ENCODE data around the gene UGT1A7. TPM values are rescaled to one million over a fixed set of nuclear protein-coding genes. Genes with fewer than 3 reads are reported as not detected.
"Not testable (repeated sequence)": the region's sequence is repeated elsewhere in the genome, so short reads cannot be mapped to it uniquely, and the experiment has no call there.

UGT1A7 gene
- total and polyA plus RNA-seq, 3 donors from 2014 or later: 0.19 TPM; not detected in 2

GRCh38 chr2:233745073-233745755, 63.5 kb downstream of the UGT1A7 start:
- 81% methylated on average over 5 of the region's 5 CpGs for WGBS, 2 donors
- no peaks in the 10 kb centered on the region for H3K9me3 ChIP-seq
- no peak overlapping the region for H3K4me3 ChIP-seq
- no peak for DNase-seq
- intact Hi-C loops (cut with DNase I; ENCODE audit: low total_unique reads): no loop called here
- no peaks in the 10 kb centered on the region for H3K27me3 ChIP-seq
- no peak overlapping the region for H3K27ac ChIP-seq
- TF ChIP-seq POLR2A (IDR thresholded peaks at IDR 0.05) (no peak), CTCF (IDR thresholded peaks at IDR 0.05) (no peak)
- H3K4me1 ChIP-seq: no peaks in the 10 kb centered on the region
- H3K36me3 ChIP-seq (ENCODE audit: low read depth, missing control alignments): no peaks in the 10 kb centered on the region

- H3K36me3 ChIP-seq (ENCODE audit: low read depth, missing control alignments); H3K4me1 ChIP-seq; H3K4me3 ChIP-seq; intact Hi-C loops (cut with DNase I; ENCODE audit: low total_unique reads); DNase-seq; H3K9me3 ChIP-seq; H3K27me3 ChIP-seq; H3K27ac ChIP-seq: not testable (repeated sequence)
- WGBS, 2 donors: 69 to 76% methylated on average over 2 of the region's 2 CpGs
Measured at GRCh38 chr2:233745838-233746237, 64.1 kb downstream of the UGT1A7 start.

GRCh38 chr2:233746475-233747282, 65.0 kb downstream of the UGT1A7 start:
- Histone ChIP-seq H3K27ac (no peak overlapping the region), H3K4me1 (no peaks in the 10 kb centered on the region), H3K9me3 (no peaks in the 10 kb centered on the region), H3K4me3 (no peak overlapping the region), H3K27me3 (no peaks in the 10 kb centered on the region), H3K36me3 (ENCODE audit: low read depth, missing control alignments) (no peaks in the 10 kb centered on the region)
- WGBS, 2 donors: 72 to 77% methylated on average over 10 of the region's 10 CpGs
- TF ChIP-seq POLR2A (IDR thresholded peaks at IDR 0.05) (no peak), CTCF (IDR thresholded peaks at IDR 0.05) (no peak)
- intact Hi-C loops (cut with DNase I; ENCODE audit: low total_unique reads): no loop called here
- DNase-seq: no peak

GRCh38 chr2:233747283-233747544, 65.5 kb downstream of the UGT1A7 start:
- Histone ChIP-seq H3K4me1 (no peaks in the 10 kb centered on the region), H3K4me3 (no peak overlapping the region), H3K36me3 (ENCODE audit: low read depth, missing control alignments) (no peaks in the 10 kb centered on the region), H3K9me3 (no peaks in the 10 kb centered on the region), H3K27me3 (no peaks in the 10 kb centered on the region), H3K27ac (no peak overlapping the region)
- no peak for TF ChIP-seq POLR2A (IDR thresholded peaks at IDR 0.05)
- 90 to 96% methylated on average over 6 of the region's 6 CpGs for WGBS, 2 donors
- DNase-seq: no peak
- intact Hi-C loops (cut with DNase I; ENCODE audit: low total_unique reads): no loop called here

- H3K9me3 ChIP-seq; DNase-seq; H3K4me3 ChIP-seq; H3K36me3 ChIP-seq (ENCODE audit: low read depth, missing control alignments); H3K4me1 ChIP-seq; H3K27ac ChIP-seq; H3K27me3 ChIP-seq; intact Hi-C loops (cut with DNase I; ENCODE audit: low total_unique reads): not testable (repeated sequence)
- 73 to 78% methylated on average over 2 of the region's 2 CpGs for WGBS, 2 donors
Measured at GRCh38 chr2:233750689-233751088, 69.0 kb downstream of the UGT1A7 start.

- intact Hi-C loops (cut with DNase I; ENCODE audit: low total_unique reads); H3K36me3 ChIP-seq (ENCODE audit: low read depth, missing control alignments); H3K4me3 ChIP-seq; DNase-seq; H3K4me1 ChIP-seq; H3K9me3 ChIP-seq; H3K27ac ChIP-seq; H3K27me3 ChIP-seq: not testable (repeated sequence)
- WGBS, 2 donors: 69 to 77% methylated on average over 2 of the region's 2 CpGs
Measured at GRCh38 chr2:233751212-233752009, 69.7 kb downstream of the UGT1A7 start.

Data from testis (tissue), 3 donors.